HG03108 (cell line): ENCODE measurements around the gene ZCWPW1.
"Not testable (repeated sequence)": the region's sequence is repeated elsewhere in the genome, so short reads cannot be mapped to it uniquely, and the experiment has no call there.

ENCODE experiments used
- ATAC-seq: cut with Tn5 transposase; IDR thresholded peaks from one replicate; pipeline ENCODE4 v1.9.1; 2021; ENCODE audit warnings: moderate library complexity; ENCODE audit not compliant: unreplicated experiment

Gene ZCWPW1

DNA sequence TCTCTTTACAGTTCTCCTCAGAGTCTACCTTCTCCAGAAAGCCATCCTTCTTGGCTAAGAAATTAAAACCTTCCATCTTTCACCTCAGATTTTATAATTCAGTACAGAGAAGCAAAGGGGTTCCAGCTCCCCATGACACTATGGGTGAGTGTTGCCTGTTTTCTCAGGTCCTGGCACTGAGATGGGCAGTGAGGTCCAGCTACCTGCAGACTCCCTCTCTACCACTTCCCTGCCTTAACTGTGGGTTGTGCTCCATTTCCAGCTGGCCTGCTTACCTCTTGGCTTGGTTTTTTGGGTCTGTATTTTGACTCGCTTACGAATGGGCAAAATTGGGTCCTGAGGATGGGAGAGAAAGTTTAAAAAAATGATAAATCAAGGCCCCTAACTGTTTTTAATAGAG is 26.3 kb downstream of the ZCWPW1 start:
- ATAC-seq = no peak

DNA sequence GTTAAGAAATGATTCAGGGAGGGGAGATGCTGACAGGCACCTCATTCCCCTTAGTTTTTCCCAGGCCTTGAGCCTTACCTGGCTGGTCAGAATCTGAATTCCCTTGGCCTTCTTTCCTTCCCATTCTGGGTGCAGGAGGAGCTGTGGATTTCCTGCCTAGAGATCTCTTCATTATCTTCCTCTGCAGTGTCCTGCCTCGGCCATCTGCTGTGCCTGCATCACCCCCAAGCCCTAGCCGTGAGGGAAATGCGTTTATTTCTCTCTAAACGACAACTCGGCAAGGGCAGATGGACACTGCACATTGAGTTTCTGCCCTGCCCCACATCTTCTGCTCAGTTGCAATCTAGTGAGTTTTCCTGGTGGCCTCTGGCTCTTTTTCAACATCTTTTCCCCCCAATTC is 26.7 kb downstream of the ZCWPW1 start:
- ATAC-seq = no peak

DNA sequence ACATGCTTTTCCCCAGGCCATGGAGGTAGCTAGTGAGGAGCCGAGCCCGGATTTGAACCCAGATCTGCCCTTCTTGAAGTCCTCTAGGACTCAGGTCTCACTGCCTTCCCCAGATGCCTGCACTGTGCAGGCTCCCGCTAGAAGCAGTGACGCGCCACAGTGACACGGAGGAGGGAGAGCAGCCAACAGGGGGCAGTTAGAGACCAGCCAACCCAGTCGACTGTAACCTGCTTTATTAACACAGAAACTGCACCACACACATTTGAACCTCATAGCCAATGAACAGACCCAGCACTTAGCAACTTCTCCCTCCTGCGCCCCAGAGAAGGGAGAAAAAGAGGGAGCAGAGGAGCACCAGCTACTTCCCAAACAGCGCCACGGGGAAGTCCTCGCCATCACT is 27.8 kb downstream of the ZCWPW1 start:
- no peak for ATAC-seq

DNA sequence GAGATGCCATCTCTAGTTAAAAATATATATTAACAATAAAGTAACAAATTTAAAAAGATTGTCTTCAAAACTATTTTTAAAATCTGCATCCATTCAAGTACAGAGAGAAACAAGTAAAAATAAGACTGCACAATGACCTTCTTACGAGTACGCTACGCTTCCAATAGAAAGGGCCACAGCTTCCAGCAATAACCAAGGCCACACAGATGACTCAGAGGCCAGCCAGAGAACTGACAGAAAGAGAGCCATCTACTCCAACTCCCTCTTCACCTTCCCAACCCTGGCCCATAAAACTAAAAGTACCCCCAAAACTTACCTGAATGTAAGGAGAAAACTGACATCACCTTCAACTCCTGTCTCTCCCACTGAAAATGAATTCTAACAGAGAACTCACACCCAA is 28.5 kb downstream of the ZCWPW1 start:
- no peak for ATAC-seq

DNA sequence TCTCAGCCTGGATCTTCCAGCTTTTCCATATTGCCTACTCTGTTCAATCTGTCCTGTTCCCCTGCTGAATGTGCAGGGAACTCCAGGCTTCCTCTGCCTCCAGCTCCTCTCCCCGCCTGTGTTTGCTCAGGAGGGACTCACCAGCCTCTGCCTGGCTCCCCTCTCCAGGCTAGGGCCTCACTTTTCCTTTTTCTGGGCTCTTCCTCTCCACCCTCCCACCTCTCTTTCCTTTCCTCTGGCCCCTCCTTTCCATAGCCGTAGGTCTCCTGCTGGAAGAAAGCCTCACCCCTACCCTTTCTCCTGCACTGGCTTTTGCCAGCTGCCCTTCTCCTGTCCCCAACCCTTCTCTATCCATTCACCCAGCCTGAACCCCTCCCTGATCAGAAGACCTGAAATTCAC is 30.3 kb downstream of the ZCWPW1 start:
- ATAC-seq = no peak

DNA sequence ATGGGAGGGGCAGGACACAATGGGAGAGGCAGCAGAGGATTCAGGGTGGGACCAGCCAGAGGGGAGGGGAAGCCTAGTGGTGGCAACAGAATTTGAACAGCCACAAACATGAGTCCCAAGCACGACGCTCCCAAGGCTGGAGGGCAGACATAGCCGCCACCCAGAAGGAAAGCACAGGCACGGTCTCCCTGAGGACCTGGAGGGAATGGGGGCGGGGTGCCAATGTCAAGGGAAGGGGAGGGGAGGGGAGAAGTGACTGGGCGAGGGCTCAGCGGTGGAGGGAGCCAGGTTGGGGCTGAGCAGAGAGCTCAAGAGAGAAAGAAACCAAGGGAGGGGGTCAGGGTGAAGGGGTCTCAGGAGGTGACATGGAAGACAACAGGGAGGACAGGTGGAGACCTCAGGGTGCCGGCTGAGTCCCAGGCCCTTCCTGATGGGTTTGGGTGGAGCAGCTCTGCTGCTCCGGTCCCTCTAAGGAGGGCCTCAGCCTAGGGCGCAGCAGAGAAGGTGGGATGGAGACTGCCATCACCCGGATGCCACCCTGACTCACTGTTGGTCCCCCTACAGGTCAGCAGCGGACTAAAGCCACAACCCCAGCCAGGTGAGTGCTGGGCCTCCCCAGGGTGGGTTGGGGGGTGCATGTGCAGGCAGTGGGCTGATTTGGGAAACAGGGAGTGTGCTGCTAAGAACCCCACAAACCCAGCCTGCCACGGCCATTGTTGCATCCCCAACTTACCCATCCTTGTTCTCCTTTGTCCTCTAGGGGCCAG is 31.0 kb downstream of the ZCWPW1 start:
- no peak for ATAC-seq

DNA sequence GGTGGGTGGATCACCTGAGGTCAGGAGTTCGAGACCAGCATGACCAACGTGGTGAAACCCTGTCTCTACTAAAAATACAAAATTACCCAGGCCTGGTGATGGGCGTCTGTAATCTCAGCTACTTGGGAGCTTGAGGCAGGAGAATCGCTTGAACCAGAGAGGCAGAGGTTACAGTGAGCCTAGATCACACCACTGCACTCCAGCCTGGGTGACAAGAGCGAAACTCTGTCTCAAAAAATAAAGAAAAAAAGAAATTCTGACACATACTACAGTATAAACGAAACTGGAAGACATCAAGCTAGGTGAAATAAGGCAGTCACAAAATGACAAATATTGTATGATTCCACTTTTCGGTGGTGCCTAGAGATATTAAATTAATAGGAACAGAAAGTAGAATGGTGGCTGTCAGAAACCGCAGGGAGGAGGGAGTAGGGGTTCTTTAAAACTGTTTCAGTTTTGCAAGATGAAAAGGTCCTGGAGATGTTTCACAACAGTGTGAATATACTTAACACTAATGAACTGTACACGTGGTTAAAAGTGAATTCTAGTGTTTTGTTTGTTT is 32.0 kb downstream of the ZCWPW1 start:
- peak; percentile 84 for ATAC-seq

DNA sequence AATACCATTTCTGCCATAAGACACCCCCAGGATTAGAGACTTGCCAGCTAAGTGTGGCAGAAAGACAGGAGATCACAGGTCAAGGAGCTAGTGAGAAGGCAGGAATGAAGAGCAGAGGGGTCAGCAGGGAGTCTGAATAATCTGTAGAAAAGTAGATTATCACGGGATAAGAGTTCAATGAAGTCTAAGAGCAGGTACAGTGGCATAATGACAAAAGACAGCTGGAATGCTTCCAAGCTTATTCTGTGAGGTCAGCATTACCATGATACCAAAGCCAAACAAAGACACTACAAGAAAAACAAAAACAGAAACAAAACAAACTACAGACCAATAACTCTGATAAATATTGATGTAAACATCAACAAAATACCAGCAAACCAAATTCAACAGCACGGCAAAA is 34.4 kb downstream of the ZCWPW1 start:
- ATAC-seq = no peak

DNA sequence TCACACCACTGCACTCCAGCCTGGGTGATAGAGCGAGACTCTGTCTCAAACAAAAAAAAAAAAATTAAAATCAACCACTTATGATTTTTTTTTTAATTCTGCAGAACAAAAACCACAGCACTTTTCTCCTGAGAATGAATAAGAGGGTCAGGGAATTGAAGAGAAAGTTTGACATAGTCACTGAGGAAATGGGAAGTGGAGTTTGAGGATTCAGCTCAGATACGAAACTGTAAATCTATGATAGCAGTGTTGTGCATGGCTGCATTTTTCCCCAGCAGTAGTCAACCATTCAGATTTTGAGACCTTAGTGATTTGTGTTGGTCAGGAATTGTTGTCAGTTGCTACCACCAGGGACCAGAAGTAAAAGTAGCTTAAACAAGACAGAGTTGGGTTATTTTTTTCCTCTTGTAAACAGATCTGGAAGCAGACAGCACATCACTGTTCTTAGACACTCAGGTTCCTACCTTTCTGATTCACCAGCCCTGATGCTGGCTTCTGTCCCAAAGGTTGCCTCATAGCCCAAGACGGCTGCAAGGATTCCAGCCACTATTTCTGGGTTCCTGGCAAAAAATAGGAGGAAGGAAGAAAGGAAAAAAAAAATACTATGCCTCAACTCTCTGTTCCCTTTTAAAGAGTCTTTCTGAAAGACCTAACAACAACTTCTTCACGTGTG is 35.1 kb downstream of the ZCWPW1 start:
- ATAC-seq = no peak

DNA sequence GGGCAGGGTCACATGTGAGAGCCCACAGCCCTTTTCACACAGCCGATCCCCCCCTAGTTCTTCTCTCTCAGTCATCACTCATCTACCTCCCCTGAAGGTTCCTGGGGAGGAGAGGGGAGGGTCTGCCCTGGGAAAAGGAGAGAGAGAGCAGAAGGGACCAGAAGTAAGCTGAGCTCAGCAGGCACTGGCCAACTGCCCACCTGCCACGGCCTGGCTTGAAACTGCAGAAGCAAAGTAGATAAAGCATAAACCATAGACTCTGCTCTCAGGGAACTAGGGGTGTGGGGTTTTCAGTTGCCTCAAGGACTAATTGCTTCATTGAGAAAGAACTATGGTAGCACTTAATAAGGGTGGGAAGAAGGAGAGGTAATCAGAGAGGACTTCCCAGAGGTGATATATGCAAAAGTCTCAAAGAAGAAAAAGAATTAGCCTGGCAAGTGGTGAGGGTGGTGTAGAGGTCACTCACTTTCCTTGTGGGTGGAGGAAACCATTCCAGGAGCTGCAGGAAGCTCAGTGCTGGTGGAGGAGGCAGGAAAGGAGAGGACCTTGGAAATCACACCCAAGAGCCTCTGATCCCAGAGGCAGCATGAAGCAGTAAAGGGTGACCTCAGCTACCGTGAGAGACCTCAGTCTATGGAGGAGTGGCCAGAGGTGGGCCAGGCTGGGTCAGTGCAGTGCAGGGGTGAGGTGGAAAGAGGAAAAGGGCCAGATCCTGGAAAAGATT is 38.1 kb downstream of the ZCWPW1 start:
- no peak for ATAC-seq

DNA sequence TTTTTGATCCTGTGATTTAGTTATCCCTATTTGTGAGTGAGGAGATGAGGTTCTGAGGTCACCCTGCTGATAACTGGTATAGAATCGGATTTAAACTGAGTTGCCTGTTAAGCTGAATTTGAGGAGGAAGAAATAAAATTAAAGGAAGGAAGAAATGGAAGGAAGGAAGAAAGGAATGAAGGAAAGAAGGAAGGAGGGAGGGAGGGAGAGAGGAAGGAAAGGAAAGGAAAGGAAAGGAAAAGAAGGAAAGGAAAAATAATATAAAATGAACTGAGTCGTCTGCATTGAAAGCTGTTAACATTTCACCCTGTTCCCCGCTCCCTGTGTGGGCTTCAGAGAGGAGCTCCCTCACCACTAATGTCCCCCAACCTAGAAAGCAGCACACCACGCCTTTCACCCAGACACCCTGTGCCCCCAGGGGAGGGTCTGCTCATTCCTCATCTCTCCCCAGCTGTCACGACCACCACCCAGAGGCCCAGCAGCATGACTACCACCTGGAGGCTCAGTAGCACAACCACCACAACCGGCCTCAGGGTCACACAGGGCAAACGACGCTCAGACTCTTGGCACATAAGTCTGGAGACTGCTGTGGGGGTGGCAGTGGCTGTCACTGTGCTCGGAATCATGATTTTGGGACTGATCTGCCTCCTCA is 38.9 kb downstream of the ZCWPW1 start:
- ATAC-seq = no peak

DNA sequence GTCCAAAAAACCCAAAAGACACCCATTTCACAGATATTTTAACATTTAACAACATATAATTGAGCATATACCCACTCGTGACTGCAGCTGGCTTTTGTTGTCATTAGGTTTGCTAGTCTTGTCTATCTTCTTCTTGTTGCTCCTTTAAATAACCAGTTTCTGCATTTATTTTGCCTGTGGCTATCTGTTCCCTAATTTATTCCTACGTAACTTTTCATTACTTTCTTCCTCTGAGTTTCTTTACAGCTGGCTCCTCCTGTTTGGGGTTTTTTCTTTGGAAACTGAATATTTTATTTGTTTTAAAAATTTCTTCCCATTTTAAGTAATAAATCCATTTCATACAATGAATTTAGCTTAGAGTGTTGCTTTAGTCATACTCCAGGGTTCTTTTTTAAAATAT is 40.8 kb downstream of the ZCWPW1 start:
- ATAC-seq = no peak

DNA sequence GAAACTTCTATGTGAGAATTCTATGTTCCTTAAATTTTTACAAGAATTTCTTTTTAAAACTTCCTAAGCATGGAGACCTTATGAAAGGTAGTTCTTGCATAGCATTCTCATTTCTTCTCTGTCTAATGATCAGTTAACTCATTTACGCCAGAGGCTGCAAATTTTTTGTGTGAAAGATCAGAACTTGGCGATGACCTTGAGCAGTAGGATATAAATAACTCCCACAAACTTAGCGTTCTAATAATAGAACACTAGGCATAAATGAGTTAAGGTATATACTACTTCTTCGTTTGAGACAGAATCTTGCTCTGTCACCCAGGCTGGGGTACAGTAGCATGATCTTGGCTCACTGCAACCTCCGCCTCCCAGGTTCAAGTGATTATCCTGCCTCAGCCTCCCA is 41.6 kb downstream of the ZCWPW1 start:
- no peak for ATAC-seq

DNA sequence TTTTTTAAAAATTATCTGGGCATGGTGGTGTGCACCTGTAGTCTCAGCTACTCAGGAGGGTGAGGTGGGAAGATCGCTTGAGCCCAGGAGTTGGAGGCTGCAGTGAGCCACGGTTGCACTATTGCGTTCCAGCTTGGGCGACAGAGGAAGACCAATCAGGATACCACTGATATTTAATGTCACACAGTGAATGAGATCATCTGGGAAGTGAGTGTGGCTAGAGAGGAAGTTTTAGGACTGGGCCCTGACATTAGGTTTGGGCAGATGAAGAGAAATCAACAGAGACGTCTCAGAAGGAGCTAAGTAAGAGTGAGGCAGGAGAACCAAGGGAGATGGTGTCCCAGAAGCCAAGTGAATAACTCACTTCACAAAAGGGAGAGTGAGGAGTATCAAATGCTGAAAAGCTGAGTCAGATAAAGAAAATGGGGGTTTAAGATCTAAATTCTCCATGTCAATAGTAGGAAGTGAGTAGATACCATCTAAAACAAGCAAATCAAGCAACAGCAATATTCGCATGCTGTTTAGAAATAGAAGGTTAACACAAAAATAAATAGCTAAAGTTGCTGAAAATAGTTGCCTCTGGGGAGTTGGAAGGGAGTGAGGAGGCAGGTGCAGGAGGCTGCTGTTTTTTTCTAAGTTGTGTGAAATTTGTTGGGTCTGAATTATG is 43.7 kb downstream of the ZCWPW1 start:
- ATAC-seq = no peak

DNA sequence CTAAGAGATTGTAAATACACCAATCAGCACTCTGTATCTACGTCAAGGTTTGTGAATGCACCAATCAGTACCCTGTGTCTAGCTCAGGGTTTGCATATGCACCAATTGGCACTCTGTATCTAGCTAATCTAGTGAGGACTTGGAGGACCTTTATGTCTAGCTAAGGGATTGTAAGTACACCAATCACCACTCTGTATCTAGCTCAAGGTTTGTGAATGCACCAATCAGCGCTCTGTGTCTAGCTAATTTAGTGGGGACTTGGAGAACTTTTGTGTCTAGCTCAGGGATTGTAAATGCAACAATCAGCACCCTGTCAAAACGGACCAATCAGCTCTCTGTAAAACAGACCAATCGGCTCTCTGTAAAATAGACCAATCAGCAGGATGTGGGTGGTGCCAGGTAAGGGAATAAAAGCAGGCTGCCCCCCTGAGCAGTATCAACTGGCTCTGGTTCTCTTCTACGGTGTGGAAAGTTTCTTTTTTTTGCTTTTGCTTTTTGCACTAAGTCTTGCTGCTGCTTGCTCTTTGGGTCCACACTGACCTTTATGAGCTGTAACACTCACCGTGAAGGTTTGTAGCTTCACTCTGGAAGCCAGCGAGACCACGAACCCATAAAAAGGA is 46.2 kb downstream of the ZCWPW1 start:
- ATAC-seq = not testable (repeated sequence)

DNA sequence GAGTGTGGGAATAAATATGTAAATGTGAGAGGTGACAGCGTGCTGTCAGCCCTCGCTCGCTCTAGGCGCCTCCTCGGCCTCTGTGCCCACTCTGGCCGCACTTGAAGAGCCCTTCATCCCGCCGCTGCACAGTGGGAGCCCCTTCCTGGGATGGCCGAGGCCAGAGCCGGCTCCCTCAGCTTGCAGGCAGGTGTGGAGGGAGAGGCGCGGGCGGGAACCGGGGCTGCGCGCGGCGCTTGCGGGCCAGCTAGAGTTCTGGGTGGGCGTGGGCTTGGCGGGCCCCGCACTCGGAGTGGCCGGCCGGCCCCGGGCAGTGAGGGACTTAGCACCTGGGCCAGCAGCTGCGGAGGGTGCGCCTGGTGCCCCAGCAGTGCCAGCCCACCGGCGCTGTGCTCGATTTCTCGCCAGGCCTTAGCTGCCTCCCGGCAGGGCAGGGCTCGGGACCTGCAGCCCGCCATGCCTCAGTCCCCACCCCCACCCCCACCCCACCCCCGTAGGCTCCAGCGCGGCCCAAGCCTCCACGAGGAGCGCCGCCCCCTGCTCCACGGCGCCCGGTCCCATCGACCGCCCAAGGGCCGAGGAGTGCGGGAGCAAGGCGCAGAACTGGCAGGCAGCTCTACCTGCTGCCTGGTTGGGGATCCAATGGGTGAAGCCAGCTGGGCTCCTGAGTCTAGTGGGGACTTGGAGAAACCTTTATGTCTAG is 46.8 kb downstream of the ZCWPW1 start:
- ATAC-seq = not testable (repeated sequence)

DNA sequence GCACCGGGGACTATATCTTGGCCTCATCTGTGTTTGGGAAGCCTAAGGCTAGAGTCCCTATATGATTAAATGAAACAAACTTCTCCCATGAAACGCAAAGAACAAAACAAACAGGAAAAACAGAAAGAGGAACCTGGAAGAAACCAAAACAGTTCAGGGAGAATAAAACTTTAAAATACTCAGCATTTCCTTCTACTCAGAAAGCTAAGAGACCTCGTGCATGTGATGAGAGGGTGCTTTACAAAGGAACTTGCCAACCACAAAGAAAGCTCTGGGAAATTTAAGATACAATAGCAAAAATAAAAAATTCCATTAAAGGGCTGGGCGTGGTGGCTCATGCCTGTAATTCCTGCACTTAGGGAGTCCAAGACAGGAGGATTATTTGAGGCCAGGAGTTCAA is 48.3 kb downstream of the ZCWPW1 start:
- ATAC-seq = no peak

DNA sequence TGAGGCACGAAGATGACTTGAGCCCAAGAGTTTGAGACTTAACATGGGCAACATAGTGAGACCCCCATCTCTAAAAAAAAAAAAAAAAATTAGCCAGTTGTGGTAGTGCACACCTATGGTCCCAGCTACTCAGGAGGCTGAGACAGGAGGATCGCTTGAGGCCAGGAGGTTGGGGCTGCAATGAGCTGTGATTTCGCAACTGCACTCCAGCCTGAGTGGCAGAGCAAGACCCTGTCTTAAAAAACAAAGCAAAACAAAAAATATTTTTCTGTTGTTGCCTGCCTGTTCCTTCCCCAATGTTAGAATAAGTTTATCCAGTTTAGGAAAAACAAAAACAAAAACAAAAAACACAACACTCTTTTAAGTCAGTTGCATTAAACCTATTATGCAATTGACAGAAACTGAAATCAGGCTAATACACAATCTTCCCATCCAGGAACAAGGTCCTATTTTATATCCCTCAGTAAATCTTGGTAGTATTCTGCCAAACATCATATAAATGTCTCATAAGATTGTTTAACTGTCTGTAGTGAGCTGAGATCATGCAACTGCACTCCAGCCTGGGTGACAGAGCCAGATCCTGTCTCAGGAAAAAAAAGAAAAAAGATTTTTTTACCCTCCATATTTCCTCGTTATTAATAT is 50.3 kb downstream of the ZCWPW1 start:
- no peak for ATAC-seq

DNA sequence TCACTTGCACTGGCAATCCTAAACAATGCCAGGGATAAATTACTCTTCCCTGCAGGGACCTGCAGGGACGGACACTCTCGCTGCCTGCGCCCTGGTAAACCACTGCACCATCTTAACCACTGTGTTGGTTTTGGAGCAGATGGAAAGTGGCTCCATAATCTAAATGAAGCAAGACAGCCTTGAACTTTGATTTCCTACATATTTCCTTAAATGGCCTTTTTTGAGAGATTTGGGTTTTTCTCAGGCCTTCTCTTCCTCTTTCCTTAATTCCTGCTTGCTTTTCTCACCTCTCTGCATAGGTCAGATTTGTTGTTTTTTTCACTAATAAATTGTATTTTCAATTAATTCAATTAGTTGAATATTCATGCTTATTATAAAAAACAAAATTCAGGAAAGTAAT is 52.4 kb downstream of the ZCWPW1 start:
- ATAC-seq = no peak
